GM18951 (cell line): Measurements from ENCODE around the gene CCDC57.

Source experiments
- POLR2A ChIP-seq: IDR thresholded peaks from 4 replicates; pipeline ENCODE4 v1.6.1; 2011; ENCODE audit warnings: mild to moderate bottlenecking; ENCODE audit not compliant: insufficient read length, insufficient read depth; ENCODE audit errors: extremely low read depth
- in situ Hi-C: fragments of 300-500 bp; cut with MboI; formaldehyde crosslinking; loops from one replicate; pipeline ENCODE4 v1.12.0; 2022; ENCODE audit warnings: low sequenced_read_pairs, mixed read lengths, inconsistent platforms; ENCODE audit not compliant: unreplicated experiment

The CCDC57 gene

GRCh38 chr17:82082456-82082855 lies 130.2 kb downstream of the CCDC57 start:
- in situ Hi-C loops: no loop called here
- TF ChIP-seq POLR2A: no peak

GRCh38 chr17:82081966-82082365 lies 130.7 kb downstream of the CCDC57 start:
- TF ChIP-seq POLR2A: no peak
- in situ Hi-C loops: no loop called here

- in situ Hi-C loops: no loop called here
- no peak for TF ChIP-seq POLR2A
These were observed 131.1 kb downstream of the CCDC57 start for GRCh38 chr17:82081546-82081945.

GRCh38 chr17:82080789-82081464 lies 131.7 kb downstream of the CCDC57 start:
- in situ Hi-C loops: no loop called here
- no peak for TF ChIP-seq POLR2A

- in situ Hi-C loops: no loop called here
- no peak for TF ChIP-seq POLR2A
These were observed 132.4 kb downstream of the CCDC57 start for GRCh38 chr17:82080048-82080788.

GRCh38 chr17:82079001-82079677 lies 133.5 kb downstream of the CCDC57 start:
- in situ Hi-C loops: no loop called here
- TF ChIP-seq POLR2A: no peak

GRCh38 chr17:82078433-82078832 lies 134.2 kb downstream of the CCDC57 start:
- in situ Hi-C loops: no loop called here
- TF ChIP-seq POLR2A: no peak

GRCh38 chr17:82077617-82078358 lies 134.9 kb downstream of the CCDC57 start:
- in situ Hi-C loops: no loop called here
- TF ChIP-seq POLR2A: no peak

- TF ChIP-seq POLR2A: peak; percentile 7
- in situ Hi-C loops: no loop called here
These were observed 135.7 kb downstream of the CCDC57 start for GRCh38 chr17:82076785-82077591.

- peak; percentile 20 for TF ChIP-seq POLR2A
- in situ Hi-C loops: no loop called here
These were observed 136.4 kb downstream of the CCDC57 start for GRCh38 chr17:82076018-82076784.

- no peak for TF ChIP-seq POLR2A
- in situ Hi-C loops: no loop called here
These were observed 139.2 kb downstream of the CCDC57 start for GRCh38 chr17:82073446-82073845.

- in situ Hi-C loops: no loop called here
- no peak for TF ChIP-seq POLR2A
These were observed 139.8 kb downstream of the CCDC57 start for GRCh38 chr17:82072827-82073226.
